Esophagus (tissue), 2 donors: ENCODE measurements around the gene NAIP. TPM values are rescaled to one million over a fixed set of nuclear protein-coding genes. Genes with fewer than 3 reads are reported as not detected.
"Not testable (repeated sequence)": the region's sequence is repeated elsewhere in the genome, so short reads cannot be mapped to it uniquely, and the experiment has no call there.

Source experiments
- H3K27ac ChIP-seq, 2 donors: one replicate each; pipeline ENCODE4 v1.5.1; 2013; ENCODE audit warnings: low read depth in 2 of 2, mild to moderate bottlenecking in 2 of 2, inconsistent platforms in 1 of 2, low read length in 1 of 2, moderate library complexity in 1 of 2
- H3K27me3 ChIP-seq, 2 donors: one replicate each; pipeline ENCODE4 v1.6.1; 2013; ENCODE audit warnings: low read length in 2 of 2, control low read depth in 1 of 2, mild to moderate bottlenecking in 1 of 2; ENCODE audit not compliant: insufficient read depth in 2 of 2, control insufficient read depth in 1 of 2
- H3K36me3 ChIP-seq, 2 donors: one replicate each; pipeline ENCODE4 v1.6.1; 2013; ENCODE audit warnings: low read length in 1 of 2; ENCODE audit not compliant: control insufficient read depth in 2 of 2, insufficient read depth in 2 of 2
- H3K4me1 ChIP-seq, 2 donors: one replicate each; pipeline ENCODE4 v1.6.1; 2013; ENCODE audit warnings: low read length in 1 of 2; ENCODE audit not compliant: control insufficient read depth in 2 of 2, insufficient read depth in 2 of 2
- H3K4me3 ChIP-seq, 2 donors: one replicate each; pipeline ENCODE4 v1.5.1; 2013; ENCODE audit warnings: low read length in 2 of 2, mild to moderate bottlenecking in 2 of 2, low read depth in 1 of 2, moderate library complexity in 1 of 2
- H3K9me3 ChIP-seq, 2 donors: one replicate each; pipeline ENCODE4 v1.6.1; 2013; ENCODE audit warnings: mild to moderate bottlenecking in 2 of 2, low read depth in 1 of 2, low read length in 1 of 2, moderate library complexity in 1 of 2; ENCODE audit not compliant: control insufficient read depth in 2 of 2, insufficient read depth in 1 of 2
- WGBS, 2 donors: extraction: QIAGEN DNeasy Blood & Tissue Kit; methylation state at CpG; one replicate each; pipeline ENCODE4 v1.1.7; 2013; 5-methylcytosine and 5-hydroxymethylcytosine counted together
- polyA plus RNA-seq, 2 donors: library from polyadenylated mRNA; stranded (reverse); fragments of 200-250 nt; gene quantifications; one replicate each; pipeline ENCODE4 v1.2.3, GENCODE V29; 2013
- donor health status: healthy with polysubstance abuse.
- donor health status: Bipolar disorder and iron deficiency.

The NAIP gene
- polyA plus RNA-seq, 2 donors, result 1.2 to 1.8 TPM

- not testable (repeated sequence) for H3K4me1 ChIP-seq, H3K27me3 ChIP-seq, H3K36me3 ChIP-seq, H3K9me3 ChIP-seq, H3K27ac ChIP-seq, H3K4me3 ChIP-seq
- no CpG with 5 or more reads among the region's 16 CpGs for WGBS, 2 donors
Measured at GRCh38 chr5:70925211-70925562, 100.0 kb downstream of the NAIP start.

Other genes with a start within 250 kb of the NAIP start
- gene SERF1A, start 124.7 kb downstream of the NAIP start, polyA plus RNA-seq, result 1 to 10 TPM in 1 of 2 donors, under 1 TPM in 1; 0.41 to 2.5 TPM
- 10 to 100 TPM; 22.1 to 34.4 TPM for gene SMN1, start 100.3 kb downstream of the NAIP start, polyA plus RNA-seq
- gene GTF2H2, start 42.3 kb upstream of the NAIP start, polyA plus RNA-seq, result 1 to 10 TPM; 2.3 to 4.0 TPM